Stimulated activated CD8-positive, alpha-beta memory T cell treated with anti-CD3 and anti-CD28 coated beads, Interleukin-7, amount 100 ng/mL, for 1 hour (primary cell): Measurements from ENCODE around the gene GLIPR1L2.

ENCODE experiments used
- DNase-seq, 2 donors: peaks; one replicate each; pipeline ENCODE4 v3.0.0-alpha.2; 2020; ENCODE audit warnings: low read depth in 2 of 2

The GLIPR1L2 gene

GRCh38 chr12:75477137-75477536 lies 86.2 kb downstream of the GLIPR1L2 start:
- no peak for DNase-seq

GRCh38 chr12:75478116-75478794 lies 87.4 kb downstream of the GLIPR1L2 start:
- DNase-seq: no peak

- no peak for DNase-seq
Measured at GRCh38 chr12:75479963-75480461, 89.1 kb downstream of the GLIPR1L2 start.

- peak; percentile 20 to 46 for DNase-seq
Measured at GRCh38 chr12:75480469-75480949, 89.6 kb downstream of the GLIPR1L2 start, which contains the start of gene GLIPR1. Gene GLIPR1 (plus strand): TSS chr12:75480755. CDS start chr12:75480881, 126 bp downstream.

- DNase-seq: no peak
Measured at GRCh38 chr12:75481013-75481705, 90.3 kb downstream of the GLIPR1L2 start.

- no peak for DNase-seq
Measured at GRCh38 chr12:75481774-75482173, 90.9 kb downstream of the GLIPR1L2 start.
